GM13976 (cell line): ENCODE measurements around the gene ECSIT.
A peak's percentile ranks its signal among the peaks of the same experiment; 100 is the strongest.

ENCODE experiments used
- DNase-seq: peaks from one replicate; pipeline ENCODE4 v3.0.0; 2012; ENCODE audit warnings: low spot score
- in situ Hi-C: fragments of 300-500 bp; cut with MboI; formaldehyde crosslinking; loops from one replicate; pipeline ENCODE4 v1.12.0; 2022; ENCODE audit warnings: low sequenced_read_pairs, mixed read lengths, inconsistent platforms; ENCODE audit not compliant: unreplicated experiment
- TF ChIP-seq, protein P1 (sequence below): IDR thresholded peaks from 2 replicates; pipeline ENCODE4 v1.5.1; 2012; ENCODE audit warnings: borderline replicate concordance, mild to moderate bottlenecking; ENCODE audit not compliant: insufficient read depth; ENCODE audit errors: extremely low read depth, missing control alignments, control extremely low read depth

ECSIT gene

DNA sequence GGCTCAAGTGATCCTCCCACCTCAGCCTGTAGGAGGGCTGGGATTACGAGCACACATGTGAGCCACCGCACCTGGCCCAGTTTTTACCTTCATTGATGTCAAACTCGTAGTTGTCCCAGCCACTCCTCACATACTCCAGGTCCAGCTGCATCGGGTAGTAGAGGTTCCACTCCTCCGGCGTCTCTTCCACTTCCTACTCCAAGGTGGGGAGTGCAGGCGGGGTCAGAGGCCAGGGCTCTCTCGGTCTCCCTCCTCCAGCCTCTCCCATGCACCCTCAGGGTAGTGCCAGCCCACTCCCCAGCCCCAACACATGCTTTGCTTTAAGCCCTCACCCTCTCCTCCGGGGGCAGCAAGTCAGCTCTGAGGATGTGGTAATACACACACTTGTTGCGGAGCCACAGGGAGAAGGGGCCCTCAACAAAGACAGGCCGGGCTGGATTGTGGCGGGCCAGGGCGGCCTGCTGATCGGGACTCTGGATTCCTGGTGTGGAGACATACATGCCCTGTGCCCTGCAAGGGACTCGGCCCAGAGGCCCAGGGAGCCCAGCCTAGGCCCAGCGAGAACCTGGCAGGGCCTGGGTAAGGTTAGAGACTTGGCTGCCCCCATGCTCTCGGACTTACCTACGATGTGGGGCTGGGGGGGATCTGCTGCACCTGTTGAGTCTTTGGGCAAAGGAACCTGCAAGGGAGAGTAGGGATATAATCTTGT is 21.4 kb downstream of the ECSIT start:
- in situ Hi-C loops: no loop called here
- TF ChIP-seq, protein P1, sequence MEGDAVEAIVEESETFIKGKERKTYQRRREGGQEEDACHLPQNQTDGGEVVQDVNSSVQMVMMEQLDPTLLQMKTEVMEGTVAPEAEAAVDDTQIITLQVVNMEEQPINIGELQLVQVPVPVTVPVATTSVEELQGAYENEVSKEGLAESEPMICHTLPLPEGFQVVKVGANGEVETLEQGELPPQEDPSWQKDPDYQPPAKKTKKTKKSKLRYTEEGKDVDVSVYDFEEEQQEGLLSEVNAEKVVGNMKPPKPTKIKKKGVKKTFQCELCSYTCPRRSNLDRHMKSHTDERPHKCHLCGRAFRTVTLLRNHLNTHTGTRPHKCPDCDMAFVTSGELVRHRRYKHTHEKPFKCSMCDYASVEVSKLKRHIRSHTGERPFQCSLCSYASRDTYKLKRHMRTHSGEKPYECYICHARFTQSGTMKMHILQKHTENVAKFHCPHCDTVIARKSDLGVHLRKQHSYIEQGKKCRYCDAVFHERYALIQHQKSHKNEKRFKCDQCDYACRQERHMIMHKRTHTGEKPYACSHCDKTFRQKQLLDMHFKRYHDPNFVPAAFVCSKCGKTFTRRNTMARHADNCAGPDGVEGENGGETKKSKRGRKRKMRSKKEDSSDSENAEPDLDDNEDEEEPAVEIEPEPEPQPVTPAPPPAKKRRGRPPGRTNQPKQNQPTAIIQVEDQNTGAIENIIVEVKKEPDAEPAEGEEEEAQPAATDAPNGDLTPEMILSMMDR: no peak
- DNase-seq: no peak

DNA sequence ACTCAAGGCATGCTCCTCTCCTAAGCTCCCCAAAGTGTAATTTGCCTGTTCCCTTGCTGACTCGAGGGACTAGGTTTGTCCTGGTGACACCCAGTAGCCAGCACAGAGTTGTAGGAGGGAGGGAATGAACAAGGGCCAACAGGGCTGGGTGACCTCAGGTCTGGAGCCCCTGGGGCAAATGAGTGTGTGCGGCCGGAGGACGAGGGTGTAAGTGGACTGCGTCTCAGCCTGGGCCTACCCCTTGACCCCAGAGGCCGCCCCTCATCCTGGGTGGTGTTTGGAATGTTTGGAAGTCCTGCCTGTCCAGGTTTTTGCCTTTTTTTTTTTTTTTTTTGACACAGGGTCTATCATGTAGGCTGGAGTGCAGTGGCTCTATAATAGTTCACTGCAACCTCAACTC is 22.0 kb downstream of the ECSIT start:
- DNase-seq: no peak
- in situ Hi-C loops: no loop called here
- TF ChIP-seq, protein P1: no peak

DNA sequence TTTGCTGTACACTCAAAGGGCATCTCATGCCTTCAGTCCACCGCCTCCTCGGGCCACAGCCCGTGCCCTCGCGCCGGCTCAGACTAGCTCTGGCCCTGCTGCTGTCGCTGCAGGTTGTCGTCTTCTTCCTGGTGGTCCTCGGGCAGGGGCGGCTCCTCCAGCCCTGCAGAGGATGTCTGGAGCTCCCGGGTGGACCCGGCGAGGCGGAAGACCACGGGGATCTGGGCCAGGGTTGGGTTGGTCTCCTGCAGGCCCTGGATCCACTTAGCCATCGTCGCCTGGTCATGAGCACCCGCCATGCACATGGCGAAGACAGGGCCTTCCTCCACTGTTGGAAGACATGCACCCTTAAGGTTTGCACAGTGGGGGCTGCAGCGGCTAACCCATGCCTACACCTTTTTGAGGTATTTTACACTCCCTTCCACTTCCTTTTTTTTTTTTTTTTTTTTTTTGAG is 22.8 kb downstream of the ECSIT start:
- in situ Hi-C loops: no loop called here
- TF ChIP-seq, protein P1: no peak
- no peak for DNase-seq

DNA sequence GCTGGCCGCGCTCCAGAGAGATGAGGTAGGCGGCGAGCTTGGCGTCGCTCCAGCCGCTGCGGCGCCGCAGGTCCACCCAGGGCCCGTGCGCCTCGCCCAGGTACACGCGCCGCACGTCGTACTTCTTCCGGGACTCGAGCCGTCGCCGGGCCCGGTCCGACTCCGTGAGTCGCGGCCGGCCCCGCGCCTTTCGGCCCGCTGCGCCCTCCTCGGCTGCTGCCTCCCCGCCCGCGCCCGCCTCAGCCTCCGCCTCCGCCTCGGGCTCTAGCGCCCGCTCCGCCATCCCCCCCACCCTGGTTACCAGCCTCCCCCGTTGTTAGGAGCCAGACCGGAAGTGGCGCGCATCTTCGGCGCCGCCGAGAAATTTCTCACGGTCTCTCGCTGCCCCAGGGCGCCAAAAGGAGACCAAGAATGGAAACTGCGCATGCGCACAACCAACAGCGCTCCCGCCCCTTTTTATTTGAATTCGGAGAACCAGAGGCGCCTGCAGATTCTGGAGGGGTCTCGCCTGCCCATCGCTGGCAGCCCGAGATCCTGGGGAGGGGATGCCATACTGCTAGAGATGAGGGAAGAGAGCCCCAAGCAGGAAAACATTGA is 23.3 kb downstream of the ECSIT start, which contains the start of gene ZNF653:
ZNF653 (minus strand) TSS at position 336 of the 597 bp plus-strand sequence; CDS start at position 283, 53 bp downstream.
- in situ Hi-C loops: no loop called here
- DNase-seq: peak; percentile 98
- TF ChIP-seq, protein P1: no peak

DNA sequence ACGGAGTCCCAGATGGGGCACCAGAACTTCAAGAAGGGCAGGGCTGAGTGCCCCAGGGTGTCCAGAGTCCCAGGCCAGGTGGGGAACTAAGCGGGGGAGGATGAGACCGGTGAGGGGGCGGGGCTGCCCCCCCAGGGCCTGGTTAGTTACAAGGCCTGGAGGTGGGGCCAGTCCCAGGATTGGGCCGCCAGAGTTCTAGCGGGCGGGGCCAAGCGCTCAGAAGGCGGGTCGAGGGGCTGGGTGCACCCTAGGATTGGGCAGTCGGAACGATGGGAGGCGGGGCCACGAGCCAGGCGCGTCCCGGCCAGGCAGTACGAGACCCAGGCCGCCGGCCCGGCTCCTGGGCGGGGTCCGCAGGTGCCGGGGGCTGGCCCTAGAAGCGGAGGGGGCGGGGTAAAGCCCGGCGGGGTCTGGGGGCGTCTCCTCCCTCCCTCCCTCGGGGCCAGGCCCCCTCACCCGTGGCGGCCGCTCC is 23.9 kb downstream of the ECSIT start:
- DNase-seq: peak; percentile 99
- in situ Hi-C loops: no loop called here
- TF ChIP-seq, protein P1: no peak

DNA sequence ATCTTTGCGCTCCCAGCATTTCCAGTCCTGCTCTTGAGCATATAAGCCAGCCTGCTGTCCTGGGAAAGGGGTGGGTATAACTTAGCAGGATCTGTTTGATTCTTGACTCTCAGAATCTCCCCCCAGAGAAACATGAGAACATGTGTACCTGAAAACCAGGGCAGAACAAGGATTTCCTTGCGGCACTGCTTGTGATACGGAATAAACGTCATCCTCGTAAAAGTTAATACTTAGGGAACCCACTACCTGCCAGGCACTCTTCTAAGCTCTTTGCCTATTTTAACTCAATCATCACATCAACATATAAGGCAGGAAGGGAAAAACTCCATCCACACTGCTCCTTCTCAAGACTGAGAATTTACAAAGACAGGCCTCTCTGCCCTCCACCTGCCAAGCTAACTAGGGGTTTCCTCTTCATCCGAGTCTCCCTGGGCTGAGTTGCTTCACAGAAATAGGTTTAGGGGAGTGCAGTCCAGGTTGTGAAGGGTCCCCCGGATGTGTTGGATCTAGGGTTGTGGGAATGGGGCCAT is 24.4 kb downstream of the ECSIT start:
- no peak for DNase-seq
- in situ Hi-C loops: no loop called here
- TF ChIP-seq, protein P1: no peak
